ENCODE measurements around the gene ZC3H7A. TPM values are rescaled to one million over a fixed set of nuclear protein-coding genes. Genes with fewer than 3 reads are reported as not detected.

The ZC3H7A gene
- total and polyA plus RNA-seq, 9 of the 15 experiments (the other 6 are each of a cell fraction or from before 2014, with no cell fraction given), result 19.8 to 49.1 (median 28.2) TPM

GRCh38 chr16:11742536-11743307 lies 54.3 kb downstream of the ZC3H7A start, which contains the start of gene TXNDC11 (continued):
- TF ChIP-seq ATF7 (IDR thresholded peaks at IDR 0.05) (peak; percentile 86), IRF2 (CRISPR knock-in tag; IDR thresholded peaks at IDR 0.05) (no peak), SIRT6 (IDR thresholded peaks at IDR 0.05; ENCODE audit: low read depth, low read length) (no peak), ZNF76 (CRISPR knock-in tag; IDR thresholded peaks at IDR 0.05; ENCODE audit: borderline replicate concordance) (no peak), SMC3 (conservative IDR thresholded peaks at IDR 0.05; ENCODE audit: insufficient read depth, low read depth, low read length) (no peak), ZNF282 (CRISPR knock-in tag; IDR thresholded peaks at IDR 0.05) (no peak), SLC30A9 (CRISPR knock-in tag; IDR thresholded peaks at IDR 0.05) (no peak), OTX1 (CRISPR knock-in tag; IDR thresholded peaks at IDR 0.05) (no peak), ZNF239 (CRISPR knock-in tag; IDR thresholded peaks at IDR 0.05) (no peak), HES1 (IDR thresholded peaks at IDR 0.05; ENCODE audit: low read depth) (no peak), COPS2 (conservative IDR thresholded peaks at IDR 0.05) (no peak), MEF2D (tag; conservative IDR thresholded peaks at IDR 0.05; ENCODE audit: low read depth) (no peak), E2F1 (CRISPR knock-in tag; IDR thresholded peaks at IDR 0.05) (no peak; the same call in 1 of the 2 replicates), CXXC5 (CRISPR knock-in tag; IDR thresholded peaks at IDR 0.05) (peak; percentile 94), TEAD1 (CRISPR knock-in tag; IDR thresholded peaks at IDR 0.05) (no peak), RBM14 (IDR thresholded peaks at IDR 0.05; ENCODE audit: borderline replicate concordance, insufficient read depth, low read depth, low read length) (no peak), MAFG (tag; conservative IDR thresholded peaks at IDR 0.05) (no peak), ZNF668 (CRISPR knock-in tag; IDR thresholded peaks at IDR 0.05) (no peak), ZNF12 (CRISPR knock-in tag; IDR thresholded peaks at IDR 0.05) (0 out of 2 replicates have a peak, but pooled peaks have one; percentile 4), ZNF140 (CRISPR knock-in tag; IDR thresholded peaks at IDR 0.05) (no peak), TRIM28 (IDR thresholded peaks at IDR 0.05) (no peak), RB1 (IDR thresholded peaks at IDR 0.05; ENCODE audit: low read depth) (peak; percentile 65; the same call in 1 of the 2 replicates), PCBP1 (IDR thresholded peaks at IDR 0.05; ENCODE audit: low read depth, low read length, poor library complexity, severe bottlenecking) (no peak), MLX (CRISPR knock-in tag; conservative IDR thresholded peaks at IDR 0.05) (no peak), STAT5A (IDR thresholded peaks at IDR 0.05; ENCODE audit: borderline replicate concordance, low read length) (no peak), ZNF277 (CRISPR knock-in tag; IDR thresholded peaks at IDR 0.05; ENCODE audit: borderline replicate concordance) (no peak), FUS (optimal IDR thresholded peaks at IDR 0.05; ENCODE audit: low read depth, low read length) (peak; percentile 78)
